GM19023 (cell line): ENCODE measurements around the gene RSPH1.
A peak's percentile ranks its signal among the peaks of the same experiment; 100 is the strongest.
"Not testable (repeated sequence)": the region's sequence is repeated elsewhere in the genome, so short reads cannot be mapped to it uniquely, and the experiment has no call there.

Source experiments
- ATAC-seq: cut with Tn5 transposase; IDR thresholded peaks from one replicate; pipeline ENCODE4 v1.9.1; 2021; ENCODE audit warnings: mild to moderate bottlenecking, moderate library complexity; ENCODE audit not compliant: unreplicated experiment

Gene RSPH1

DNA sequence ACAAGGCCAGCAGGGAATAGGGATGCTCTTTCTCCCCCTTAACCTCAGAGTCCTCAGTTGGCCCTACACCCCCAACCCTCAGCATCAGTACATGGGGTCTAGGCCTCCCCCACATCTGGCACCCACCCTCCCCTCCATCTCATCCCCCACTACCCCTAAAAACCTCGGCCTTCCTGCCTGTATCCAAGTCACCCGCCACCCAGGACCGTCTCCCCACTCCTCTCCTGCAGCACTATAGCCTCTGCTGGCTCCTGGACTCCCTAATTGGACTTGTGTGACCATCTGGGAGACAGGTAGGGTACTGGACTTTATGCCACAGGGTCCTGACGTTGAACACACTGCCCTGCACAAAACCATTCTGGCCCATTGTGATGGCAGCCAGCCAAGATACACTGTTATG is 6.0 kb downstream of the RSPH1 start:
- ATAC-seq, result no peak

DNA sequence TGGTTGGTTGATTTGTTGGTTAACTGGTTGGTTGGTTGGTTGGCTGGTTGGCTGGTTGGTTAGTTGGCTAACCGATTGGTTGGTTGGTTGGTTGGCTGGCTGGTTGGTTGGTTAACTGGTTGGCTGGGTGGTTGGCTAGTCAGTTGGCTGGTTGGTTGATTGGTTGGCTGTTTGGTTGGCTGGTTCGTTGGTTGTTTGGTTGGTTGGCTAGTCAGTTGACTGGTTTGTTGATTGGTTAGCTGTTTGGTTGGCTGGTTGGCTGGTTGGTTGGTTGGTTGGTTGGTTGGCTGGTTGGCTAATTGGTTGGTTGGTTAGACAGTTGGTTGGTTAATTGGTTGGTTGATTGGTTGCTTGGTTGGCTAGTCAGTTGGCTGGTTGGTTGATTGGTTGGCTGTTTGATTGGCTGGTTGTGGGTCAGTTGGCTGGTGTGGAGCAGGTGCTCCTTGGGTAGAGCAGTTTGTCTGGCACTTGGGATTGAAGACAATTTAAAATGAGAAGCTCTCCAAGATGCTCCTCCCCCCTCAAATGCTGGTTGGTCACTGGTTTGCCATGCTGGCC is 6.9 kb downstream of the RSPH1 start:
- ATAC-seq, result no peak

DNA sequence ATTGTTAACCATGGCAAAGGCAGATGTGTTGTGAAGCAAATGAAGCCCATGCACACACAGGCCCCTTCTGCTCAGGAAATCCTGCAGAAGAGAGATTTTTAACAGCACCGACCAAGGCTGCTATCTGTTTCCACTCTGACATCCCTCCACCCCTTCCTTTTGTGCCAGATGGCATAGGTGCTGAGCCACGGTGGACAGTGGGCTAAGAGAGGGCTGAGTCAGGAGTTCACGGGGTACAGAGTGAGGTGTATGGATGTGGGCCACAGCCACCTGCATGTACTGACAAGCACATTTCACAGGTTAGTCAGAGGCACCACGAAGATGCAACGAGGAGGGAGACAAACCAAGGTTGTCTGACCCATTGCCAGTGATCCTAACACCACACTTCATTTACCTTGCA is 9.5 kb downstream of the RSPH1 start:
- no peak for ATAC-seq

DNA sequence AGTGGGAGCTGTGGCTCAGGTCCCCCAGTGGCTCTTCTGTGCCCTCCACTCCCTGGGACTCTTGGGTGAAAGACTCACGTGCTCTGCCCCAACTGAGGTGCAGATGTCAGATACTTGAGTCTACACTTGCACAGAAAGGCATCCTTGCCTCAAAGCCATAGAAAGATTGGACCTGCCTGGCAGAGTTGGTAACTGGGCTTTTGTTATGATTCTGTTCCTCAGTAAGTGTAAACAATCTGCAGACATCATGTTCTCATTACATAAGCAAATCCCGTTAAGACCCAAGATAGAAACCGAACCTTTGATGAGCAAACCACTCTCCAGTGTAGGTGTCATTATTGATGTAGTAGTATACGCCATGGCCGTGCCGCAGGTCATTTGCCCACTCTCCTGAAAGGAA is 10.0 kb downstream of the RSPH1 start:
- ATAC-seq, result no peak

DNA sequence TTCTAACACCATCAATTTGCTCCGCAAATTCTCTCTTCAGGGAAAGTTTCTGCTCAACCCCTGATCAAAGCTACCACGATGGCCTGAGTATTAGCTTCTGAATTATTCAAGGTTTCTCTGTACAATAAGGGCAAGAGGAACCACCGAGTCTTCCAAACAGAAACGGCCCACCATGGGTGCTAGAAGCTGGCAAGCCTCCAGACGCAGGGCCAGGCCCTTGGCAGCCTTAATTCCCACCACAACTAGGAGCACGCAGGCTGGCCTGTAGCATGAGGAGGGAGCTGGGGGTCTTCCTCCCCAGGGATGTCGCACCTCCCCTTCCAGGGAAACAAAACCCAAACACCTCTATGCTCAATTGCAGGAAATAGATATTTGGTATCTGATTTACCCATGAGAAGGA is 11.1 kb downstream of the RSPH1 start:
- no peak for ATAC-seq

DNA sequence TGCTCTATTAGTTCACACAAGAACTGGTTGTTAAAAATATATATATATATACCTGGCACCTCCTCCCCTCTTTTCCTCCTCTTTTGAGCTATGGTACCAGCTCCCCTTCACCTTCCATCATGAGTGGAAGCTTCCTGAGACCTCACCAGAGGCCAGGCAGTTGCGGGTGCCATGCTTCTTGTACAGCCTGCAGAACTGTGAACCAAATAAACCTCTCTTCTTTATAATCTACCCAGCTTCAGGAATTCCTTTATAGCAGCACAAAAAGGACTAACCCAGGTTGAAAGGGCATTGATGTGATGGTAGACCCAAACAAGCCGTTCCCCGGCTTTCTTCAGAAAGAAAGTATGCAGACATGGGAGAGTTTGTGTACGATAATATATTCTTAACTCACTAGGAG is 14.9 kb downstream of the RSPH1 start:
- ATAC-seq, result no peak

DNA sequence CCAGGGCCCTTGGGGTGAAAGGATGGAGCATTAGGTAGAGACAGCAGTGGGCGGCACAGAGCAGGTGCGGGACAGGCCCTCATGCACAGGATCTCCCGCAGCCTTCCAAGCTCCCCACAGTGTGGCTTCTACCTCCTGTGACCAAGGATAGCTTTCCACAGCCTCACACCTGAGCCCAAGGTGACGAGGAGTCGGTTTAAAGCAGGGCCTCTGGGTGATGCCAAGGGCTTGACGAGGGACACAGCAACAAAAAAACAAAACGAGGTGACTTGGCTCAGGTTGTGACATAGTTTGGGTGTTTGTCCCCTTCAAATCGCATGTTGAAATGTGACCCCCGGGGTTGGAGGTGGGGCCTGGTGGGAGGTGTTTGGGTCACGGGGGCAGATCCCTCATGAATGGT is 15.3 kb downstream of the RSPH1 start:
- no peak for ATAC-seq

DNA sequence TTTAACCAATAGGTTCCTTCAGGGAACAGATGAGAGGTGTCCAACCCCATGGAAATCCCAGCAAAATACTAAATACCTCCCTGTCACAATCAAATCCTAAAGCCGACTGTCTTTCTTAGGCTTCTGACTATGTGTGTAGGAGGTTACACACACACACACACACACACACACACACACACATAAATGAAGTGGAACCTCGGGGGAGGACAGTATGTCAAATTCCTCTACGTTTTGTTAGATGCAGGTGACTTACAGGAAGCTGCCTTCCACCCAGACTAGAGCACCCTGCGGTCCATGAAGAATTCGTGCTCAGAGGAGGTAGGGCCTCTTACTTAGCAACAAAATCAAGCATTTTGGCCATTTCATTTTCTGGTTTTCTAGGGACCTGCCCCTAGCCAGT is 16.4 kb downstream of the RSPH1 start:
- no peak for ATAC-seq

DNA sequence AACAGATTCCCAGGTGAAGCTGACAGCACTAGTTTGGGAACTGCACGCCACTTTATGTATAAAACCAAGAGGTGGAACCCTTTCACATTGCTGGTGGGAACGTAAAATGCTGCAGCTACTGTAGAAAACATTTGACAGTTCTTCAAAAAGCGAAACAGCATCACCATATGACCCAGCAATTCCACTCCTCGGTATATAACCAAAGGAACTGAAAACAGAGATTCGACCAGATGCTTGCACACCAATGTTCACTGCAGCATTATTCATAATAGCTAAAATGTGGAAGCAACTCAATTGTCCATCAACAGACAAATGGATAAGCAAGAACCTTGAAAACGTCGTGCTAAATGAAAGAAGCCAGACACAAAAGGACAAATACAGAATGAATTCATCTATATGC is 17.5 kb downstream of the RSPH1 start:
- ATAC-seq, result no peak

DNA sequence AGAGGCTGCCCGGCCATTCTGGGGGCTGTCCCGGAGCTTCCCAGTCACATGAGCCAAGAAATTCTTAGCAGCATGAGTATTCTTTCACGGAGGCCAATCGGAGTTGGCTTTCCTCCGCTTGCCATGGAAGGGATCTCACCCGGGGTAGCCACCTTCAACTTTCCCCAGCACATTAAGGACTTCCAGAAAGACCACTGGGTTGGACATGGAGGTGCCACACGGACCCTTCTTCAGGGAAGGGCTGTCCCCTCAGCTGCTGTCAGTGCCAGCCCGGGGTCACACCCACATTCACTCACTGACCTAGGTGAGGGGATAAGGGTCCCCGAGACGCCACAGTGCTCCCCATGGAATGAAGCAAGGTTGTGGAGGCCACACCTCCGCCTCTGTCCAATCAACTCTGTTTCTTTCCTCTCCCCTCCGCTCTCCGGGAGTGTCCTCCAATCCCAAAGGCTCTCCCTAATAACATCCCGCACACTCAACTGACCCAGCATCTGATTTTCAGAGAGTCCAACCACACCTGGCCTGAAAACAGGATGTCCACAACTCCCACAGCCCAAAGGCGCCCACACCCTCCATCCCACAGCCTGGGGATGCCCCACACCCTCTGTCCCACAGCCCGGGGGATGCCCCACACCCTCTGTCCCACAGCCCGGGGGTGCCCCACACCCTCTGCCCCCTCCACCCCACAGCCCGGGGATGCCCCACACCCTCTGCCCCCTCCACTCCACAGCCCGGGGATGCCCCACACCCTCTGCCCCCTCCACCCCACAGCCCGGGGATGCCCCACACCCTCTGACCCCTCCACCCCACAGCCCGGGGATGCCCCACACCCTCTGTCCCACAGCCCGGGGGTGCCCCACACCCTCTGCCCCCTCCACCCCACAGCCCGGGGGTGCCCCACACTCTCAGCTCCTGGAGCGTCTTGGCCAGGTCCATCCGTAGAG is 19.4 kb downstream of the RSPH1 start:
- no peak for ATAC-seq

DNA sequence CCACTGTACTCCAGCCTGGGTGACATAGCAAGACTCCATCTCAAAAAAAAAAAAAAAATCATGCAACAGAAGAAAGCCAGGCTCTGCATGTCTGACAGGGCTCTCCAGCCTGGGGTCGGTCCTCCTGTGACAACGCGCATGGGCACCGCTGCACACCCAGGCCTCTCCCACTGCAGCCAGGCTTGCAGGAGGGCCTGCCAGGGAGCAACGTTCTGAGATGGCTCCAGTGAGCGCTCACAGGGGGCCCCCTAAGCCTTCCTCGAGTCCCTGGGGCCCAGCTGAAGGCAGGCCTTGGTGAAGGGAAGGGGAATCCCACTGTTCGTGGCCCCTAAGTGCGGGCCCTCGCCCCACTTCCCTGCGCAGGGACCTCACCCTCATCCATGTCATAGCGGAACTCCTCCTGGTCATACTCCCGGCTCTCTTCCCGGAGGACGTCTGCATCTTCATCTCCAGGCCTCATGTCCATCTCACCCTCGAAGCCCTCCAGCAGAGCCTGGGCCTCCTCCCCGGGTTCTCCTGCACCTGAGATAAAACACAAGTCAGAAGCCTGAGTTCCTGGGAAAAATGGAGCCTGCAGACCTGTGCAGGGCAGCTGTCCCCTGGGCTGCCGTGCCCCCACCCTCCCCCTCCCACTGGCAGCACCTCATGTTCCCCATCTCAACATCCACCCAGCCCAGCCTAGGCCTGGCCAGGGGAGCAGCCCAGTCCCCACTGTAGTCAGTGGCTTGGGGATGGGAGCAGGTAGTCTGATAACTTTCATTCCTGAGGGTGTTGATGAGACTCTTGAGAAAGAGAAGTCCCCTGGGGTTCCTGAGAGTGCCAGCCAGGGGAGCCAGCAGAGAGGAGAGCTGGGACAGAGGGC is 20.3 kb downstream of the RSPH1 start:
- ATAC-seq, result no peak

DNA sequence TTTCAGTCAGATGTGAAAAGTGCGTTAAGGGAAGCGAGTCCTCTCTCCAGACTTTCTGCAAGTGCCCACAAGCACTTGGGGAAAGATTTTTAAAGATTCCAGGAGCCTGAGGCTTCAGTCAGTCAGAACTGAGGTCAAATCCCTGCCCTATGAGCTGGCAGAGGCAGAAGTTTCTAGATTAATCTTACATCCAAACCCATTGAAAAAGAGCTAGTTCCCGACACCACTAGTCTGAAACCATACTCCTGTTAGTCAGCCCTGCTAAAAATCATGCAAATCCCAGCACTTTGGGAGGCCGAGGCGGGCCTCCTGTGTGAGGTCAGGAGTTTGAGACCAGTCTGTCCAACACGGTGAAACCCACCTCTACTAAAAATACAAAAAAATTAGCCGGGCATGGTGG is 21.0 kb downstream of the RSPH1 start:
- ATAC-seq, result no peak

DNA sequence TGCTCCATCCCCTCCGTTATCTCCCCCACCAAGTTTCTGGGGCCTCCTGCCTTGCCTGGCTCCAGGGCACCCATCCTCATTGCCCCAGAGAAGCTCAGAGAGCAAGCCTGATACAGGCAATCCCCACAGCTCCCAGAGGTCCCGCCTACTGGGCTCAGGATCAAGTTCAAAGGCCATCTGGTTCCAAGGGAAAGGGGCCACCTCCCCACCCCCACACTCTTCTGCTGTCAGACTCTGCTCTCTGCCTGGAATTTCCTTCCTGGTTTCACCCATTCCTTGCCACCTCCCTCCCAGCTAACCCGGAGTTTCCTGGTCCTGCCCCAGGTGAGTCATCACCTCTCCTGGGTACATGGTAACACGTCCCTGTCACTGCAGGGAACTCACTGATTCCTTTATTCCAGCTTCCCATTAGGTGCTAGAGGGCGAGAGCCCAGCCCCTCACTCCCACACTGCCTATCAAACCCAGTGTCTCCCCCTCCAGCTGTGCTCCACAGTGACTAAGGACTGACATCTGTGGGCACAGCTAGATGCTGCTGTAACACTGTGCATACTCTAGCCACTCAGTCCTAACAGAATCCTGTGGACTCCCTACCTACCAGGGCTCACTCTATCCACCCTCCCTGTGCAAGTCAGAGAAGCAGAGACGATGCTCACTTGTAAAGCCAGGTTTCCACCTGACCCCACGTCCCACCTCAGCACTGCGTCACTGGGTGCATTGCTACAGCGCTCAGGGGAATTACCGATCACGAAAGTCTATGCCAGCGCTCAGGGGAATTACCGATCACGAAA is 21.8 kb downstream of the RSPH1 start:
- ATAC-seq, result peak; percentile 47

DNA sequence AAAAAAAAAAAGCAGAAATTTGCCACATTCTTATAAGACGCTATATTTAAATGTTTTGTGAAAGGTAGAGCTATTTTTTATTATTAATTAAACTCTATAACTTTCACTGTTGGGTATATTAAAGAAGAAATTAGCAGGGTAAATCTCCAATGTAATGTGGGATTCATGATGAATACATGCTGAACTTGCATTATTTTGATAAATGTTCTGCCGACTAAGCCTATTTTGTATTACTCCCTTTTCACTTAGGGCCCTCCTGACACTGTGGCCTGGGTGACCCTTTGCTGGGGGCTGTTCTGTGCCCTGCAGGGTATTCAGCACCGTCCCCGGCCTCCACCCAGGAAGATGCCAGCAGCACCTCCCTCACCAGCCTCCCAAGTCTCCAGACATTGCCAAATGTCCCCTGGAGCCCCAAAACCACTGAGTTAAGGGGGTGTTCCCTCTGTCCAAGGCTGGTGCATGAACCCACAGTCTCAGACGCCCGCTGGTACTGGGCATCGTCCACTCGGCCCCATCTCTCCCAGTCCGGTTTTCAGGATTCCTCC is 22.5 kb downstream of the RSPH1 start:
- no peak for ATAC-seq

DNA sequence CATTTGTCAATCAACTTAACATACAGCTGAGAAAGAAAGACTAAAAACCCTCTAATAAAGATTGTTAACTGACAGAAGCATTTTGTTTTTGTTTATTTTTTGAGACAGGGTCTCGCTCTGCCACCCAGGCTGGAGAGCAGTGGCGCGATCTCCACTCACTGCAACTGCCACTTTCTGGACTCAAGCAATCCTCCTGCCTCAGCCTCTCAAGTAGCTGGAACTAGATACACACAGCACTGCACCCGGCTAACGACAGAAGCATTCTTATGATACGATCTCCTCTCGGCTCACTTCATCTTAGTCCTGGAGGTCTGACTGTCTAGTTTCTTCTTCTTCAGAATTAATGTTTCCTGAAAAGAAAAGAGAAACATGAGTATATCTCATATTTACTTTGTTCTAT is 23.5 kb downstream of the RSPH1 start:
- no peak for ATAC-seq

DNA sequence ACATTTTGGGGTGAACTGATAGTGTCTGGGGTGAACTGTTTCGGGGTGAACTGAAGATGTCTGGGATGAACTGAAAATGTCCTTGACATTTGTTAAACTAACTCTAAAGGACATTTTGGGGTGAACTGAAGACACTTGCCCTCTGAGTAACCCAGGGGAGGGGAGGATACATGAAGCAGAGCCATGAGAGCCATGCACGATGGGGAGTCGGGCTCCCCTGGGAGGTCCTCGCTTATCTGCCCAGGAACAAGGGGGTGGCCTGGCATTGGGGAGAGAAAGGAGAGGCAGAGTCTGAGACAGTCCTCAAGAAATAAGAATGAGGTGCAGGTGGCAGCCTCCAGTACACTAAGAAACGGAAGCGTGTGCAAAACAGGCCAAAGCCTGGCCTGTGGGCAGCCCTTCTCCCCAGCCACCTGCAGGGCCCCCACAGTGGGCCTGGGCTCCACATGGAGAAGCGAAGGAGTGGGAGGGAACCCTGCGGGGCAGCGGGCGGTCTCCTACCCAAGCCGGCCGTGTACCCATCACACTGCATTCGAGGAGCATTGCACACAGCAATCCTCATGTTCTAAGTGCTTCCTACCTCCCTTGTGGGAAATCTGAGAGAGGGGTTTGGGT is 24.2 kb downstream of the RSPH1 start:
- ATAC-seq, result no peak

DNA sequence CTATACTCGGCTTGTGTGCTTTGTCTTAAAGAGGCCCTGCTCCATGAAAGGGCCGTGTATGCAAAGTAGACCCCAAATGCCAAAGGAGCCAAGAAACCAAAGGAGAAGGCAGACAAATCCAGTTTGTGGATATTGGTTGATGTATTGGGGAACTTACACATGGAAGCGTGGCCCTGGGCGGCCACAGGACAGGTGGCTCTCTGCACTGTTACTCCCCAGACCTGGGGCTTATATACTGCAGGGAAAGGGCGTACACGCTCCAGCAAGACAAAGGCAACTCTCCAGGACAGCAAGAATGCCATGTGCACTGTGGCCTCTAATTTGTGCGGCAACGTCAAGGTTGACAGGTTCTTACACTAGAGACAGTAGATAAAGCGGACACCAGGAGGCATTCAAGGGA is 24.8 kb downstream of the RSPH1 start:
- ATAC-seq, result no peak

DNA sequence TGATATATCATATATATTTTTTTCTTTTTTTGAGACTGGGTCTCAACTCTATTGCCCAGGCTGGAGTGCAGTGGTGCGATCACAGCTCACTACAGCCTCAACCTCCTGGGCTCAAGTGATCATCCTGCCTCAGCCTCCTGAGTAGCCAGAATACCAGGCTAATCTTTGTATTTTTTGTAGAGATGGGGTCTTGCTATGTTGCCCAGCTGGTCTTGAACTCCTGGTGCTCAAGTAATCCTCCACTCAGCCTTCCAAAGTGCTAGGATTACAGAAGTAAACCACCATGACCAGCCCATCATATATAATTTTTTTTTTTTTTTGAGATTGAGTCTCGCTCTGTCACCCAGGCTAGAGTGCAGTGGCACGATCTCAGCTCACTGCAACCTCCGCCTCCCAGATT is 26.3 kb downstream of the RSPH1 start:
- not testable (repeated sequence) for ATAC-seq

DNA sequence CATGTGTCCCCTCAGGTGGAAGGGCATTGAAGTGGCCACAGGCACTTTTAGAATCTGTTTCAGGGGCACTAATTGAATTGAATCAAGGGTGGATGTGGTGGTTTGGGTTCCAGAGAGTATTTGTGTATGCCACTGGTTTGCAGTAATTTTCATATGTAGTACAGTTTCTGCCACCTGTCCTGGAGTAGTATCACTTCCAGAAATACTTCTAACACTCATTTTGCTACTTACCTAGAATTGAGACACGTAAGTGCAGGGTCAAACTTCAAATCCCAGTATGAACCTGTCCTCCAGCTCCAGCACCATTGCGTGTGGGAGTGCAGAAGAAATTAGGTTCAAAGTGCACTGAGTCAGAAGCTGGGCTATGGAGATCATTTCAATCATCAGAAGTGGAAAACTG is 26.8 kb downstream of the RSPH1 start:
- no peak for ATAC-seq

DNA sequence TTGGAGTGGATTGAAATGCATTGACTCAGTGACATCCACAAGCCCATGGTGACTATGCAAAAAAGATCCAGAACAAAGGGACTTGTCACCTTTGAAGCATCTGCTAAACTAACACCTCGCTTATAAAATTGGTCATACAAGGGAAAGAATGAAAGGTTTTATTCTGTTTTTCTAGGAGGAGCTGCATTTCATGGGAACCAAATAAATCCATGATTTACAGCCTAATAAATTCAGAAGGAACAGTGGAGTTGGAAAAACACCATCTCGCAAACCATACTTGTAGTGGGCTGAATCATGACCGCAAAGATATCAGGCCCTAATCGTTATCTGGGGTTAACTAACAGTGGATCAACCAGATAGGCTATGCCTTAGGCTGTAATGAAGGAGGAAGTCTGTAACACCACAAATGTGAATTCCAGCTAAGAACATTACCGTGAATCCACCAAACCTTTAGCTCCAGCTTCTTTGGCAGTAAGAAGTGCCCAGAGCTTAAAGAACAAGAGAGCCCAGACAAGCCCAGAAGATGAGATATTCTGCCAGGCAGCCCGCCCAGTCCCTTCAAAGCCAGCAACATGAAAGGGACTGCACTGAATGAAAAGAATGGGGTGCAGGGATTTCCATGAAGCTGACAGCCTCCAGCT is 27.4 kb downstream of the RSPH1 start:
- no peak for ATAC-seq
